ENCODE results near the gene DCANP1.

- TF ChIP-seq YY1 (IDR thresholded peaks at IDR 0.05) = no peak
- TF ChIP-seq FOXA1 (IDR thresholded peaks at IDR 0.05) = no peak
- no peak for TF ChIP-seq CTCF (IDR thresholded peaks at IDR 0.05; ENCODE audit: low read depth, low read length, missing input control)
Measured at GRCh38 chr5:135483254-135483653, 36.1 kb upstream of the DCANP1 start.
